Tibial artery (tissue), 4 donors: ENCODE measurements around the gene NRSN2.

ENCODE experiments used
- DNase-seq, 2 donors: peaks; one replicate each; pipeline ENCODE4 v3.0.0-alpha.2; 2019
- H3K27ac ChIP-seq, 2 donors: fragments of 200-600 bp; sonication (generic) in 1 of 2; 1 replicate in 1 of 2; 2 replicates in 1 of 2; pipeline ENCODE4 v1.5.1; 2018 to 2019; ENCODE audit warnings: mild to moderate bottlenecking in 1 of 2
- H3K27me3 ChIP-seq, 2 donors: fragments of 200-600 bp; sonication (generic) in 1 of 2; one replicate each; pipeline versions ENCODE4 v1.5.1 to v1.6.0; 2016 to 2019
- H3K36me3 ChIP-seq, 3 donors: fragments of 200-600 bp; sonication (generic) in 2 of 3; one replicate each; pipeline ENCODE4 v1.5.1; 2016 to 2019; ENCODE audit warnings: mild to moderate bottlenecking in 2 of 3
- H3K4me1 ChIP-seq, 4 donors: fragments of 200-600 bp; sonication (generic) in 2 of 4; 1 replicate in 3 of 4; 2 replicates in 1 of 4; pipeline ENCODE4 v1.5.1; 2016 to 2019
- H3K4me3 ChIP-seq, 2 donors: fragments of 200-600 bp; sonication (generic) in 1 of 2; 1 replicate in 1 of 2; 2 replicates in 1 of 2; pipeline ENCODE4 v1.5.1; 2018 to 2019; ENCODE audit warnings: mild to moderate bottlenecking in 2 of 2
- H3K9me3 ChIP-seq, 3 donors: fragments of 200-600 bp; sonication (generic) in 1 of 3; one replicate each; pipeline ENCODE4 v1.5.1; 2016 to 2019
- intact Hi-C: fragments of 100-400 bp; cut with DNase I; formaldehyde crosslinking; loops from one replicate; pipeline ENCODE4 v1.15.0; 2023; ENCODE audit warnings: low total_unique reads
- TF ChIP-seq, protein P1 (sequence below), 2 experiments: fragments of 200-600 bp in 1 of 2; fragments of 450-650 bp in 1 of 2; IDR thresholded peaks; one replicate each; pipeline ENCODE4 v1.5.1; 2017 to 2019; ENCODE audit warnings: antibody characterized with exemption in 2 of 2, mild to moderate bottlenecking in 1 of 2, moderate library complexity in 1 of 2

The NRSN2 gene

GRCh38 chr20:356745-357144, 9.8 kb downstream of the NRSN2 start:
- Histone ChIP-seq H3K9me3 (no peaks in the 10 kb centered on the region), H3K27ac (no peak overlapping the region), H3K27me3 (no peaks in the 10 kb centered on the region), H3K4me1 (peaks cover 0 to 7% (median 3%) of the 10 kb centered on the region in 4 donors), H3K36me3 (peaks cover 0 to 19% (median 0%) of the 10 kb centered on the region in 3 donors), H3K4me3 (no peak overlapping the region)
- intact Hi-C loops = loop anchor here (5.0 to 10.0 kb wide), 4 partner anchors 126 to 378 kb away; no protein-coding TSS in a partner anchor
- TF ChIP-seq, protein P1, sequence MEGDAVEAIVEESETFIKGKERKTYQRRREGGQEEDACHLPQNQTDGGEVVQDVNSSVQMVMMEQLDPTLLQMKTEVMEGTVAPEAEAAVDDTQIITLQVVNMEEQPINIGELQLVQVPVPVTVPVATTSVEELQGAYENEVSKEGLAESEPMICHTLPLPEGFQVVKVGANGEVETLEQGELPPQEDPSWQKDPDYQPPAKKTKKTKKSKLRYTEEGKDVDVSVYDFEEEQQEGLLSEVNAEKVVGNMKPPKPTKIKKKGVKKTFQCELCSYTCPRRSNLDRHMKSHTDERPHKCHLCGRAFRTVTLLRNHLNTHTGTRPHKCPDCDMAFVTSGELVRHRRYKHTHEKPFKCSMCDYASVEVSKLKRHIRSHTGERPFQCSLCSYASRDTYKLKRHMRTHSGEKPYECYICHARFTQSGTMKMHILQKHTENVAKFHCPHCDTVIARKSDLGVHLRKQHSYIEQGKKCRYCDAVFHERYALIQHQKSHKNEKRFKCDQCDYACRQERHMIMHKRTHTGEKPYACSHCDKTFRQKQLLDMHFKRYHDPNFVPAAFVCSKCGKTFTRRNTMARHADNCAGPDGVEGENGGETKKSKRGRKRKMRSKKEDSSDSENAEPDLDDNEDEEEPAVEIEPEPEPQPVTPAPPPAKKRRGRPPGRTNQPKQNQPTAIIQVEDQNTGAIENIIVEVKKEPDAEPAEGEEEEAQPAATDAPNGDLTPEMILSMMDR (IDR thresholded peaks at IDR 0.05) = no peak
- DNase-seq = no peak

- no peak overlapping the region for H3K4me3 ChIP-seq
- H3K9me3 ChIP-seq = no peaks in the 10 kb centered on the region
- TF ChIP-seq, protein P1 (IDR thresholded peaks at IDR 0.05) = no peak
- peak overlapping the region in 1 of 2 donors; percentile 27 for H3K27ac ChIP-seq
- intact Hi-C loops = loop anchor here (5.0 to 10.0 kb wide), 4 partner anchors 123 to 376 kb away; no protein-coding TSS in a partner anchor
- no peaks in the 10 kb centered on the region for H3K27me3 ChIP-seq
- H3K4me1 ChIP-seq = peaks cover 0 to 14% (median 6%) of the 10 kb centered on the region in 4 donors
- no peaks in the 10 kb centered on the region for H3K36me3 ChIP-seq
- DNase-seq = no peak
These were observed 12.1 kb downstream of the NRSN2 start for GRCh38 chr20:358891-359555.

GRCh38 chr20:361561-361960, 14.7 kb downstream of the NRSN2 start:
- Histone ChIP-seq H3K4me1 (peaks cover 0 to 7% (median 2%) of the 10 kb centered on the region in 4 donors), H3K9me3 (no peaks in the 10 kb centered on the region), H3K36me3 (no peaks in the 10 kb centered on the region), H3K27ac (no peak overlapping the region), H3K4me3 (no peak overlapping the region), H3K27me3 (no peaks in the 10 kb centered on the region)
- TF ChIP-seq, protein P1 (IDR thresholded peaks at IDR 0.05) = no peak
- intact Hi-C loops = no loop called here
- DNase-seq = no peak

DNA sequence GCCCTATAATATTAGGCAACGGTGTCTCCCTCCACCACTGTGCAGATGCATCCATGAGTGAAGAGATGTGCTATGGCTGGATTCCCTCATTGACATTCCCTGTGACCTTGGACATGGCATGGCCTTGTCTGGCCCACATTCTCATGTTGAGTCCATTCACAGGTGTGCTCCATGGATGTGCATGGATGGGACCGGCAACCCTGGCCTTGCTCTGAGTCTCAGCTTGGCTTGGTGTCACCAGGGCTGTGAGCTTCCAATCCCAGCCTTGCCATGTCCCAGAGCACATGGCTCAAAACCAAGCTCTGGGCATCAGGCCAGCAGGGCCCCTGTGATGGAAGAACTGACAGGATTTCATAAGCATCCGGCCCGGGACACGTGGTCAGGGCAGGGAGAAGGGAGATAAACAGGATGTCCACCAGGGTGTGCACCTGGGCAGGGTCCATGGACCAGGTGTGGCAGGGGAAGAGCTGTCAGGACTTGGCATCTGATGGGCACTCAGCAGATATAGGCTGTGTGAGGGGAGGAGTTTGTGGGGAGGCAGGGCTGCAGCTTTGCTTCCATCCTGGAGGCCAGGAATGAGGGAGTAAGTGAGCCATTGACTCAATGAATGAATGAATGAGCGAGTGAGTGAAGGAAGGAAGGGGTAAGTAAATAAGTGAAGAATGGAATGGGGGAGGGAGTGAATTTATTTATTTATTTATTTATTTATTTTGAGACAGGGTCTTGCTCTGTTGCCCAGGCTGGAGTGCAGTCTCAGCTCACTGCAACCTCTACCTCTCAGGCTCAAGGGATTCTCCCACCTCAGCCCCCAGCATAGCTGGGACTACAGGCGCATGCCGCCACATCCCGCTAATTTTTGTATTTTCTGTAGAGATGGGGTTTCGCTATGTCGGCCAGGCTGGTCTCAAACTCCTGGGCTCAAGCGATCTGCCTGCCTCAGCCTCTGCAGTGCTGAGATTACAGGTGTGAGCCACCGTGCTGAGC, 15.7 kb downstream of the NRSN2 start:
- Histone ChIP-seq H3K27ac (no peak overlapping the region), H3K36me3 (no peaks in the 10 kb centered on the region), H3K27me3 (no peaks in the 10 kb centered on the region), H3K4me3 (no peak overlapping the region), H3K9me3 (no peaks in the 10 kb centered on the region), H3K4me1 (peaks cover 0 to 7% (median 2%) of the 10 kb centered on the region in 4 donors)
- DNase-seq = peak; percentile 86 to 88
- TF ChIP-seq, protein P1 (IDR thresholded peaks at IDR 0.05) = peak; percentile 32 to 38
- intact Hi-C loops = no loop called here

GRCh38 chr20:363319-364078, 16.6 kb downstream of the NRSN2 start:
- no peaks in the 10 kb centered on the region for H3K9me3 ChIP-seq
- no peak overlapping the region for H3K4me3 ChIP-seq
- no peak for DNase-seq
- H3K4me1 ChIP-seq = peaks cover 0 to 7% (median 2%) of the 10 kb centered on the region in 4 donors
- TF ChIP-seq, protein P1 (IDR thresholded peaks at IDR 0.05) = no peak
- no peak overlapping the region for H3K27ac ChIP-seq
- H3K36me3 ChIP-seq = no peaks in the 10 kb centered on the region
- intact Hi-C loops = no loop called here
- H3K27me3 ChIP-seq = no peaks in the 10 kb centered on the region
